Stomach (tissue), 9 donors: ENCODE data around the gene ZNF213. TPM values are rescaled to one million over a fixed set of nuclear protein-coding genes. Genes with fewer than 3 reads are reported as not detected.

Experiments used
- DNase-seq, 2 donors: peaks; one replicate each; pipeline versions ENCODE4 v3.0.0 to v3.0.0-alpha.2; 2013 to 2019
- H3K27ac ChIP-seq, 5 donors: fragments of 200-600 bp in 4 of 5; sonication (generic) in 4 of 5; one replicate each; pipeline ENCODE4 v1.5.1; 2013 to 2019; ENCODE audit warnings: mild to moderate bottlenecking in 1 of 5, moderate library complexity in 1 of 5
- H3K27me3 ChIP-seq, 3 donors: fragments of 200-600 bp; sonication (generic); one replicate each; pipeline ENCODE4 v1.5.1; 2017 to 2019; ENCODE audit warnings: mixed run types in 1 of 3
- H3K36me3 ChIP-seq, 4 donors: fragments of 200-600 bp; sonication (generic); 1 replicate in 3 of 4; 2 replicates in 1 of 4; pipeline ENCODE4 v1.5.1; 2016 to 2019
- H3K4me1 ChIP-seq, 4 donors: fragments of 200-600 bp; sonication (generic); one replicate each; pipeline ENCODE4 v1.5.1; 2016 to 2019
- H3K4me3 ChIP-seq, 4 donors: fragments of 200-600 bp; sonication (generic) in 3 of 4; one replicate each; pipeline ENCODE4 v1.5.1; 2016 to 2019; ENCODE audit warnings: mild to moderate bottlenecking in 1 of 4
- H3K9me3 ChIP-seq, 4 donors: fragments of 200-600 bp; sonication (generic); one replicate each; pipeline ENCODE4 v1.5.1; 2016 to 2019
- CTCF ChIP-seq, 7 experiments: fragments of 450-650 bp in 4 of 7; fragments of 200-600 bp in 3 of 7; sonication (generic) in 3 of 7; IDR thresholded peaks; one replicate each; pipeline ENCODE4 v1.5.1; 2016 to 2019; ENCODE audit warnings: antibody characterized with exemption in 7 of 7, control low read depth in 2 of 7, mild to moderate bottlenecking in 1 of 7
- EP300 ChIP-seq: sonication (generic); formaldehyde crosslinking; IDR thresholded peaks from one replicate; pipeline ENCODE4 v1.6.1; 2017; ENCODE audit warnings: antibody characterized with exemption
- POLR2A ChIP-seq, 4 donors: fragments of 450-650 bp; IDR thresholded peaks; one replicate each; pipeline ENCODE4 v1.6.1; 2016; ENCODE audit warnings: antibody characterized with exemption in 4 of 4, control low read depth in 2 of 4, mild to moderate bottlenecking in 1 of 4, moderate library complexity in 1 of 4
- POLR2AphosphoS5 ChIP-seq, 3 donors: sonication (generic); formaldehyde crosslinking; IDR thresholded peaks; one replicate each; pipeline ENCODE4 v1.6.1; 2016; ENCODE audit warnings: antibody characterized with exemption in 3 of 3
- WGBS, 5 donors: extraction: QIAGEN DNeasy Blood & Tissue Kit in 3 of 5; methylation state at CpG; one replicate each; pipeline versions ENCODE4 v1.1.5 to v1.1.7; 2013 to 2018; 5-methylcytosine and 5-hydroxymethylcytosine counted together
- intact Hi-C: fragments of 100-400 bp; cut with DNase I; formaldehyde crosslinking; loops from one replicate; pipeline ENCODE4 v1.15.1; 2023; ENCODE audit warnings: low total_unique reads
- polyA plus RNA-seq, 3 donors: library from polyadenylated mRNA; stranded (reverse); fragments of 200-250 nt; gene quantifications; one replicate each; pipeline ENCODE4 v1.2.3, GENCODE V29; 2013
- total RNA-seq, 5 donors: library from RNA; depleted of rRNA; stranded (reverse); fragments of >200 nt; gene quantifications; one replicate each; pipeline versions ENCODE4 v1.1.0 to v1.2.3, GENCODE V29; 2014 to 2016
- donor health status: healthy with polysubstance abuse.
- donor health status: Bipolar disorder and iron deficiency.
- donor health status: healthy.

Gene ZNF213
- total and polyA plus RNA-seq, 8 donors = 1.3 to 87.8 (median 6.5) TPM

GRCh38 chr16:3131755-3132377 is 3.0 kb upstream of the ZNF213 start:
- intact Hi-C loops = no loop called here
- peak; percentile 48 to 73 for DNase-seq
- H3K4me1 ChIP-seq = peaks cover 37 to 70% (median 54%) of the 10 kb centered on the region in 4 donors
- H3K36me3 ChIP-seq = peaks cover 0 to 22% (median 15%) of the 10 kb centered on the region in 4 donors
- no peaks in the 10 kb centered on the region for H3K27me3 ChIP-seq
- no peak overlapping the region for H3K4me3 ChIP-seq
- no peak overlapping the region for H3K27ac ChIP-seq
- 60 to 69% (median 60%) methylated on average over 12 of the region's 12 CpGs for WGBS, 5 donors
- H3K9me3 ChIP-seq = no peaks in the 10 kb centered on the region
- no peak for TF ChIP-seq POLR2AphosphoS5 (IDR thresholded peaks at IDR 0.05)
- peak in 5 of 7 experiments; percentile 23 to 52 (median 29) for TF ChIP-seq CTCF (IDR thresholded peaks at IDR 0.05)

DNA sequence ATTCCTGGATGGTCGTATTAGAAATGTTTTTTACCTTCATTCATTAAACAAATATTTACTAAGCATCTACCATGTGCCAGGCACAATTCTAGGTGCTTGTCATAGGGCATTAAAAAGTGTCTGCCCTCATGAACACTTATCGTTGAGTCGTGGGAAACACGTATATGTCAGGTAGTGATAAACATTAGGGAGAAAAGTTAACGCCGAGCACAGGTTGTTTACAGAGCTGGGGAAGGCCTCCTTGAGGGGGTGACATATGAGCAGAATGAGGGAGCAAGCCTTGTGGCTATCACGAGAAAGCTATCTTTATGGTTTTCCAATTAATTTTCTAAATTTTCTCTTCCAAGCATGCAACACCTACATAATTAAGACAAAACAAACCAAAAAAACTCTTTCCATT is 985 bp upstream of the ZNF213 start:
- DNase-seq = peak in 1 of 2 donors; percentile 43
- 3 to 10% (median 5%) methylated on average over 7 of the region's 7 CpGs for WGBS, 5 donors
- intact Hi-C loops = no loop called here
- H3K27me3 ChIP-seq = no peaks in the 10 kb centered on the region
- TF ChIP-seq EP300 (no peak), POLR2A (IDR thresholded peaks at IDR 0.05) (no peak), POLR2AphosphoS5 (IDR thresholded peaks at IDR 0.05) (no peak), CTCF (IDR thresholded peaks at IDR 0.05) (no peak)
- peaks cover 33 to 63% (median 44%) of the 10 kb centered on the region in 4 donors for H3K4me1 ChIP-seq
- peak overlapping the region; percentile 63 to 90 (median 80) for H3K4me3 ChIP-seq
- peaks cover 4 to 36% (median 30%) of the 10 kb centered on the region in 4 donors for H3K36me3 ChIP-seq
- no peaks in the 10 kb centered on the region for H3K9me3 ChIP-seq
- H3K27ac ChIP-seq = peak overlapping the region in 4 of 5 donors; percentile 93 to 97 (median 96)

DNA sequence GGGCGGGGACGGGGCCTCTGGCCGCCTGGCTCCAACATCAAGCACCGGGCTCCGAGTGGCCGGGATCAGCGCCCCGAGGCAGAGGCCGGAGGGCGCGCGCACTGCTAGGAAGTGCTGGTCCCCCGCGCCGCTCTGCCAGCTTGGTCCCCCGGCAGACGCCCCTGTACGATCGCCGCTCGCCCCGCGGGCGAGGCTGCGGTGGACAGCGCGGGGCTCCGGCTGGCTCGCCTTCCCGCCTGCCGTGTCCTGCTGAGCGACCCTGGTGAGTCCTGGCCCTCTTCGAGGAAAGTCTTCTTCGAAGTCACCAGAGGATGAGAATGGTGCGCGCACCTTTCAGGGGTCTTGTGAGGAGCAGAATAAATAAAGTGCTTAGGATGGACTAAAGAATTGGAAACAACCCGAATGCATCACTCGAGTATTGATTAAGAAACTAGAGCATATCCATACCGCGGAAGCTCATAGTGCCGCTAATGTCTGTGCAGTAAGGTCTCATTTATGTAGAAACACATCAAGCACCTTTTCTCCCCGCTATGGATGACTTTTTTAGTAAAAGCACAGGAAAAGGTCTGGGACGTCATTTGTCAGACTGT is 392 bp downstream of the ZNF213 start:
- intact Hi-C loops = no loop called here
- WGBS, 5 donors = 0 to 2% (median 1%) methylated on average over 11 to 43 of the region's 43 CpGs

DNA sequence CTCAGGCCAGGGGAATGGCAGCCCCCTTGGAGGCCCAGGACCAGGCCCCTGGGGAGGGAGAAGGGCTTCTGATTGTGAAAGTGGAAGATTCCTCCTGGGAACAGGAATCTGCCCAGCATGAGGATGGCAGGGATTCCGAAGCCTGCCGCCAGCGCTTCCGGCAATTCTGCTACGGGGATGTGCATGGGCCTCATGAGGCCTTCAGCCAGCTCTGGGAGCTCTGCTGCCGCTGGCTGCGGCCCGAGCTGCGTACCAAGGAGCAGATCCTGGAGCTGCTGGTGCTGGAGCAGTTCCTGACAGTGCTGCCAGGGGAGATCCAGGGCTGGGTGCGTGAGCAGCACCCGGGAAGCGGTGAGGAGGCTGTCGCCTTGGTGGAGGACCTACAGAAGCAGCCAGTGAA is 2.4 kb downstream of the ZNF213 start:
- Histone ChIP-seq H3K27ac (no peak overlapping the region), H3K9me3 (no peaks in the 10 kb centered on the region), H3K27me3 (no peaks in the 10 kb centered on the region), H3K4me1 (peaks cover 19 to 37% (median 27%) of the 10 kb centered on the region in 4 donors), H3K36me3 (peaks cover 20 to 52% (median 51%) of the 10 kb centered on the region in 4 donors), H3K4me3 (no peak overlapping the region)
- intact Hi-C loops = no loop called here
- no peak for TF ChIP-seq EP300
- no peak for TF ChIP-seq POLR2A (IDR thresholded peaks at IDR 0.05)
- no peak for TF ChIP-seq POLR2AphosphoS5 (IDR thresholded peaks at IDR 0.05)
- no peak for TF ChIP-seq CTCF (IDR thresholded peaks at IDR 0.05)
- no peak for DNase-seq
- 96 to 98% (median 96%) methylated on average over 8 to 13 of the region's 13 CpGs for WGBS, 5 donors

More for the DNA sequence above, 392 bp downstream of the ZNF213 start:
- TF ChIP-seq CTCF (IDR thresholded peaks at IDR 0.05) (no peak), EP300 (no peak), POLR2AphosphoS5 (IDR thresholded peaks at IDR 0.05) (no peak), POLR2A (IDR thresholded peaks at IDR 0.05) (no peak)
- H3K27me3 ChIP-seq = no peaks in the 10 kb centered on the region
- DNase-seq = no peak
- peaks cover 20 to 49% (median 31%) of the 10 kb centered on the region in 4 donors for H3K4me1 ChIP-seq
- H3K27ac ChIP-seq = peak overlapping the region; percentile 88 to 97 (median 94)
- H3K4me3 ChIP-seq = peak overlapping the region; percentile 63 to 90 (median 80)
- no peaks in the 10 kb centered on the region for H3K9me3 ChIP-seq
- peaks cover 4 to 50% (median 42%) of the 10 kb centered on the region in 4 donors for H3K36me3 ChIP-seq
